AG09319 (cell line): ENCODE results near the gene POTEG.
"Not testable (repeated sequence)": the region's sequence is repeated elsewhere in the genome, so short reads cannot be mapped to it uniquely, and the experiment has no call there.

Experiments
- DNase-seq: peaks from one replicate; pipeline ENCODE4 v3.0.0-alpha.2; 2010; ENCODE audit warnings: low read depth; ENCODE audit errors: extremely low read depth

POTEG gene

DNA sequence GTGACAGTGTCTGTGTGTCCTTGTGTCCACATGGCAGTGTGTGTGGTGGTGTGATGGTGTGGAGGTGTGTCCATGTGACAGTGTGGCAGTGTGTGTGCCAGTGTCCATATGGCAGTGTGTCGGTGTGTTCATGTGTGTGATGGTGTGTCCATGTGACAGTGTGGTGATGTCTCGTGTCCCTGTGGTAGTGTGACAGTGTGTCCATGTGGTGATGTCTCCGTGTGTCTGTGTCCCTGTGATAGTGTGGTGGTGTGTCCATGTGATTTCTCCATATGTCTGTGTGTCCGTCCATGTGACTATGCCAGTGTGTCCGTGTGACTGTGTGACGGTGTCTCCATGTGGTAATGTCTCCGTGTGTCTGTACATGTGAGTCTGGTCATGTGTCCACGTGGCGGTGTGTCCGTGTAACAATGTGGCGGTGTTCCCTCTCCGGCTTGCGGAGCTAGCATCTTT is 59.7 kb downstream of the POTEG start:
- not testable (repeated sequence) for DNase-seq

DNA sequence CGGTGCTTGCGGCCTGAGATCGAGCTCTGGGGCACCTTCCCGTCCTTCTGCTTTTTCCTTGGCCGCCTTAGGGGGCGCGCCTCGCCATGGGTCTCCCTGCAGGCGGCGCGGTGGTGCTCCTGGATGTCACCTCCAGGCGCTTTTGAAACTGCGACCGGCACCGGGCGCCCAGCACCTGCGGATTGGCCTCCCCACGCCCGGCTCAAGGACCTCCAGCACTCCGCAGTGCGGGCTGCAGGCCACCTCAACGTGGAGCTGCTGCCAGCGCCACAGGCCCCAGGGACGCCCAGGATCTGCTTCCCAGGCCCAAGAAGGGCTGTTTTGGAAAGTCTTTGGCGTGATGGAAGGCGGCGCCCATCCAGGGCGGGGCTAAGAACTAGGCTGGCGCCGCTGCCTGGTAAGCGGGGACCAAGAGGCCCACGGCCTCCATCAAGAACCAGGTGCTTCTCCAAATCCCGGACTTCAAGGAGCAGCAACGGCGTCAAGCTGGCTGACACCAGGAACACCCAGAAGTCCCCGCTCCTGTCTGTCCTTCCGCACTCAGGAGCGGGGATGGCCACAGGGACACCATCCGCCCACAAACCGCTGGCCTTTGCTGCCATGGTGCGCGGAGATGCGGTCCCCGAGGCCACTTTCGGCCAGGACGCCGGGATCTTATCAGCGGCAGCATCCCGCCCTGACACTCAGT is 61.2 kb downstream of the POTEG start:
- DNase-seq: not testable (repeated sequence)

- not testable (repeated sequence) for DNase-seq
These were observed 62.4 kb downstream of the POTEG start for GRCh38 chr14:19371767-19372166.

GRCh38 chr14:19362803-19363202 is 71.3 kb downstream of the POTEG start:
- DNase-seq: not testable (repeated sequence)

- DNase-seq: not testable (repeated sequence)
These were observed 71.8 kb downstream of the POTEG start for GRCh38 chr14:19362323-19362722.

- DNase-seq: not testable (repeated sequence)
These were observed 72.4 kb downstream of the POTEG start for GRCh38 chr14:19361636-19362253.

GRCh38 chr14:19360937-19361635 is 73.1 kb downstream of the POTEG start:
- not testable (repeated sequence) for DNase-seq
